ENCODE measurements around the gene RER1. TPM values are rescaled to one million over a fixed set of nuclear protein-coding genes. Genes with fewer than 3 reads are reported as not detected.

RER1 gene
- total RNA-seq, 1 experiment from 2014 or later, result 55.7 TPM

- no peak for DNase-seq (ENCODE audit: low read depth)
- in situ Hi-C loops (cut with HindIII; ENCODE audit: low pct_unique_long_range_greater_than_20kb, low sequenced_read_pairs), result no loop called here
These were observed 54.8 kb downstream of the RER1 start for GRCh38 chr1:2446394-2446793.

GRCh38 chr1:2446861-2447260 lies 55.2 kb downstream of the RER1 start:
- DNase-seq (ENCODE audit: low read depth), result no peak
- in situ Hi-C loops (cut with HindIII; ENCODE audit: low pct_unique_long_range_greater_than_20kb, low sequenced_read_pairs), result no loop called here

GRCh38 chr1:2447276-2448097 lies 55.8 kb downstream of the RER1 start:
- in situ Hi-C loops (cut with HindIII; ENCODE audit: low pct_unique_long_range_greater_than_20kb, low sequenced_read_pairs), result no loop called here
- no peak for DNase-seq (ENCODE audit: low read depth)

GRCh38 chr1:2448098-2448445 lies 56.4 kb downstream of the RER1 start:
- in situ Hi-C loops (cut with HindIII; ENCODE audit: low pct_unique_long_range_greater_than_20kb, low sequenced_read_pairs), result no loop called here
- DNase-seq (ENCODE audit: low read depth), result no peak

GRCh38 chr1:2449636-2450454 lies 58.2 kb downstream of the RER1 start:
- in situ Hi-C loops (cut with HindIII; ENCODE audit: low pct_unique_long_range_greater_than_20kb, low sequenced_read_pairs), result no loop called here
- no peak for DNase-seq (ENCODE audit: low read depth)

- peak; percentile 81 for DNase-seq (ENCODE audit: low read depth)
- in situ Hi-C loops (cut with HindIII; ENCODE audit: low pct_unique_long_range_greater_than_20kb, low sequenced_read_pairs), result no loop called here
These were observed 60.1 kb downstream of the RER1 start for GRCh38 chr1:2451741-2452140.

- no peak for DNase-seq (ENCODE audit: low read depth)
- in situ Hi-C loops (cut with HindIII; ENCODE audit: low pct_unique_long_range_greater_than_20kb, low sequenced_read_pairs), result no loop called here
These were observed 60.7 kb downstream of the RER1 start for GRCh38 chr1:2452201-2452931.

GRCh38 chr1:2452932-2453315 lies 61.3 kb downstream of the RER1 start:
- no peak for DNase-seq (ENCODE audit: low read depth)
- in situ Hi-C loops (cut with HindIII; ENCODE audit: low pct_unique_long_range_greater_than_20kb, low sequenced_read_pairs), result no loop called here

- no peak for DNase-seq (ENCODE audit: low read depth)
- in situ Hi-C loops (cut with HindIII; ENCODE audit: low pct_unique_long_range_greater_than_20kb, low sequenced_read_pairs), result no loop called here
These were observed 62.6 kb downstream of the RER1 start for GRCh38 chr1:2454227-2454626.

Other genes with a start within 250 kb of the RER1 start
- gene FAAP20, start 197.1 kb upstream of the RER1 start, total RNA-seq (2014; rRNA removed; shearing (Covaris generic); ENCODE audit: low replicate concordance), result 130 and 184 TPM in 2 replicates
- 4.8 and 5.6 TPM in 2 replicates for gene SKI, start 163.5 kb upstream of the RER1 start, total RNA-seq (2014; rRNA removed; shearing (Covaris generic); ENCODE audit: low replicate concordance)
- gene MORN1, start 287 bp upstream of the RER1 start, total RNA-seq (2014; rRNA removed; shearing (Covaris generic); ENCODE audit: low replicate concordance), result 10.3 and 20.3 TPM in 2 replicates
- 67.4 and 71.9 TPM in 2 replicates for gene PEX10, start 20.7 kb downstream of the RER1 start, total RNA-seq (2014; rRNA removed; shearing (Covaris generic); ENCODE audit: low replicate concordance)
- gene PLCH2, start 84.4 kb downstream of the RER1 start, total RNA-seq (2014; rRNA removed; shearing (Covaris generic); ENCODE audit: low replicate concordance), result 0.26 and 0.74 TPM in 2 replicates
- 21.1 and 34.6 TPM in 2 replicates for gene PANK4, start 134.8 kb downstream of the RER1 start, total RNA-seq (2014; rRNA removed; shearing (Covaris generic); ENCODE audit: low replicate concordance)
- not detected in 2 replicates for gene HES5, start 138.4 kb downstream of the RER1 start, total RNA-seq (2014; rRNA removed; shearing (Covaris generic); ENCODE audit: low replicate concordance)
- not detected in 2 replicates for gene TNFRSF14, start 164.5 kb downstream of the RER1 start, total RNA-seq (2014; rRNA removed; shearing (Covaris generic); ENCODE audit: low replicate concordance)
- gene PRXL2B, start 194.9 kb downstream of the RER1 start, total RNA-seq (2014; rRNA removed; shearing (Covaris generic); ENCODE audit: low replicate concordance), result 17.0 and 31.0 TPM in 2 replicates
- 1.5 TPM in 1 of 2 replicates, not detected in the other for gene MMEL1, start 241.2 kb downstream of the RER1 start, total RNA-seq (2014; rRNA removed; shearing (Covaris generic); ENCODE audit: low replicate concordance)

Data from Caki2 (cell line).